NT2/D1 (cell line): ENCODE results near the gene GBX1.

Experiments
- DNase-seq: peaks from one replicate; pipeline ENCODE4 v3.0.0-alpha.2; 2011; ENCODE audit warnings: low read depth, low spot score
- H3K27me3 ChIP-seq: 2 replicates; pipeline ENCODE4 v1.6.0; 2011; ENCODE audit warnings: mild to moderate bottlenecking; ENCODE audit not compliant: insufficient read length, insufficient read depth
- H3K36me3 ChIP-seq: 2 replicates; pipeline ENCODE4 v1.6.1; 2011; ENCODE audit warnings: mild to moderate bottlenecking, low read length, mixed read lengths; ENCODE audit not compliant: insufficient read depth, insufficient read length
- H3K4me1 ChIP-seq: 2 replicates; pipeline ENCODE4 v1.5.1; 2011; ENCODE audit not compliant: insufficient read depth, insufficient read length
- H3K4me3 ChIP-seq: 2 replicates; pipeline ENCODE4 v1.5.1; 2011; ENCODE audit warnings: low read depth; ENCODE audit not compliant: insufficient read length
- H3K9ac ChIP-seq: 2 replicates; pipeline ENCODE4 v1.6.0; 2011; ENCODE audit warnings: low read depth; ENCODE audit not compliant: insufficient read length
- H3K9me3 ChIP-seq: 2 replicates; pipeline ENCODE4 v1.5.1; 2011; ENCODE audit warnings: mild to moderate bottlenecking, low read length; ENCODE audit not compliant: insufficient read depth
- SUZ12 ChIP-seq: IDR thresholded peaks from 2 replicates; pipeline ENCODE4 v1.6.1; 2011; ENCODE audit not compliant: insufficient read length, insufficient read depth; ENCODE audit errors: extremely low read depth
- YY1 ChIP-seq: IDR thresholded peaks from 2 replicates; pipeline ENCODE4 v1.6.1; 2011; ENCODE audit not compliant: insufficient read length, insufficient read depth
- ZNF274 ChIP-seq: IDR thresholded peaks from 2 replicates; pipeline ENCODE4 v1.6.1; 2011; ENCODE audit warnings: mild to moderate bottlenecking, low read depth, low read length

GBX1 gene

GRCh38 chr7:151185762-151186639, 18.5 kb upstream of the GBX1 start:
- Histone ChIP-seq H3K9ac (no peak overlapping the region), H3K4me1 (no peaks in the 10 kb centered on the region), H3K36me3 (no peaks in the 10 kb centered on the region), H3K9me3 (no peaks in the 10 kb centered on the region), H3K4me3 (no peak overlapping the region), H3K27me3 (no peaks in the 10 kb centered on the region)
- TF ChIP-seq SUZ12 = no peak
- no peak for TF ChIP-seq ZNF274
- no peak for TF ChIP-seq YY1
- DNase-seq = no peak

GRCh38 chr7:151181011-151181431, 13.5 kb upstream of the GBX1 start:
- no peak for DNase-seq
- Histone ChIP-seq H3K9ac (no peak overlapping the region), H3K27me3 (peaks cover 4% of the 10 kb centered on the region), H3K4me1 (peaks cover 2% of the 10 kb centered on the region), H3K36me3 (no peaks in the 10 kb centered on the region), H3K9me3 (no peaks in the 10 kb centered on the region), H3K4me3 (no peak overlapping the region)
- TF ChIP-seq SUZ12 (no peak), ZNF274 (no peak), YY1 (no peak)

DNA sequence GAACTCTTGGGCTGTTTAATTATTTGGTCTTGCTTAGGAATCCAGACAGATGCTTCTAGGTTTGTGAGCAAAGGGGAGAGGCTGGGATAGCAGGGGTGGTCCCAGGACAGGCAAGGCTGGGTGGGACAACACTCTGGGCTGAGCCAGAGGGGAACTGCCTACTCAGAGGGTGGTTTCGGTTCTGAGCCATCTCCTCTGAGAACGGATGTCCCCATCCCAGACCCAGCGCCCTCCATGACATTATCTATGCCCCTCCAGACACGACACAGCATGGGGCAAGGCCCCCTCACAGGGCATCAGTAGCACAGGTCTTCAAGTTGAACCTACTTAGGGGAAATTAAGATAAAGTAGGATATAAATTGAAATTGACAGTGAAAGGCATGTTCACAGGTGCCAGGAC, 12.5 kb upstream of the GBX1 start:
- Histone ChIP-seq H3K36me3 (no peaks in the 10 kb centered on the region), H3K9ac (no peak overlapping the region), H3K27me3 (peaks cover 4% of the 10 kb centered on the region), H3K9me3 (peaks cover 4% of the 10 kb centered on the region; the same call in 1 of the 2 replicates), H3K4me3 (no peak overlapping the region), H3K4me1 (peaks cover 4% of the 10 kb centered on the region)
- DNase-seq = no peak
- TF ChIP-seq SUZ12 (no peak), ZNF274 (no peak), YY1 (no peak)

DNA sequence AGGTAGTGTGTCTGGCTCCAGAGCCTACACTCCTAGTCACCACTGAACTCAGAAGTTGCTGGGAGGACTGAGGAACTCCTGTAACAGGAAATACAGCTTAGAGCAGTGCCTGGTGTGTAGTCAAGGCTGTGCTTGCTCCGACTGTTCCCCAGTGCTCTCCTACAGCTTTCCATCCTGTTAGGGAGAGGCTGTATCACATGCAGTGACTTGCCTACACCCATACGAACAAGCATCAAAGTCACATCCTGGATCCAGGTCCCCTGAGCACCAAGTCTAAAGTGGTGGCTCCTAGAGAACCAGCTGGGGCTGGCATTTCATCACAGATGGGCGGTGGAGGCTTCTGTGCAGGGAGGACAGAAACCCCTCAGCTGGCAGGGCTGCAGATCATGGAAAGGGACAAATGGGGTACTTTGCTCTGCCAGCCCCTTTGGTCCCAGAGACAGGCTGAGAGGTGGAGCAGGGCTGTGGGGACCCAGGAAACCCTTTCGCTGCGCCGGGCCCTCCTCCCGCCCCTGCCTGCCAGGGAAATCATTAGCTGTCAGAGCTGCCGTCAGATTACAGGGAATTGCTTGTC, 11.9 kb upstream of the GBX1 start:
- TF ChIP-seq ZNF274 = no peak
- no peak for TF ChIP-seq YY1
- no peak for TF ChIP-seq SUZ12
- DNase-seq = no peak
- Histone ChIP-seq H3K27me3 (peaks cover 4% of the 10 kb centered on the region), H3K9ac (no peak overlapping the region), H3K4me3 (no peak overlapping the region), H3K36me3 (no peaks in the 10 kb centered on the region), H3K4me1 (peaks cover 4% of the 10 kb centered on the region), H3K9me3 (peaks cover 9% of the 10 kb centered on the region; the same call in 1 of the 2 replicates)

GRCh38 chr7:151178831-151179230, 11.3 kb upstream of the GBX1 start:
- no peak for DNase-seq
- no peak for TF ChIP-seq SUZ12
- no peak for TF ChIP-seq YY1
- no peak for TF ChIP-seq ZNF274
- peaks cover 4% of the 10 kb centered on the region for H3K27me3 ChIP-seq

DNA sequence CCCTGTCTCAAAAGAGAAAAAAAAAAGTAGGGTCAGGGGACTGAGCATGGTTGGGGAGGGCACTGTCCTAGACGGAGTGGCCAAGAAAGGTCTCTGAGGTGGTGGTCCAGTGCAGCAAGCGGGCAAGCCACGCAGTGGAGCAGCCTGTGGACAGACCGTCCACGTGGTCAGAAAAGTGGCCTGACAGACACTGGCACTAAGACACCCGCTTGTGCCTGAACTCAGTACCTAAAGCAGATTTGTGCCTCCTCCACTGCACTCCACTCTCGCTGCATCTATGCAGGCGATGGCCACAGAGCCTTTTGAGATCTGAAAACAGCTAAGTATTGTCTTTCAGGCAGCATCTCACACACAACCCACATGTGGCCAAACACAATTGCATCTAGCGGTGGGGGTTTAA, 10.7 kb upstream of the GBX1 start:
- no peak for DNase-seq
- Histone ChIP-seq H3K27me3 (peaks cover 4% of the 10 kb centered on the region), H3K4me3 (no peak overlapping the region), H3K9ac (no peak overlapping the region), H3K9me3 (peaks cover 21% of the 10 kb centered on the region; the same call in 1 of the 2 replicates), H3K4me1 (peaks cover 4% of the 10 kb centered on the region), H3K36me3 (no peaks in the 10 kb centered on the region)
- TF ChIP-seq ZNF274 (no peak), YY1 (no peak), SUZ12 (no peak)

More at GRCh38 chr7:151178831-151179230, 11.3 kb upstream of the GBX1 start:
- peaks cover 15% of the 10 kb centered on the region; the same call in 1 of the 2 replicates for H3K9me3 ChIP-seq
- H3K4me3 ChIP-seq = no peak overlapping the region
- H3K4me1 ChIP-seq = peaks cover 4% of the 10 kb centered on the region
- no peak overlapping the region for H3K9ac ChIP-seq
- H3K36me3 ChIP-seq = no peaks in the 10 kb centered on the region

- H3K36me3 ChIP-seq = no peaks in the 10 kb centered on the region
- peaks cover 4% of the 10 kb centered on the region for H3K4me1 ChIP-seq
- H3K27me3 ChIP-seq = peaks cover 8% of the 10 kb centered on the region
- TF ChIP-seq SUZ12 (no peak), YY1 (no peak), ZNF274 (no peak)
- H3K9me3 ChIP-seq = peaks cover 30% of the 10 kb centered on the region; the same call in 1 of the 2 replicates
- no peak overlapping the region for H3K9ac ChIP-seq
- no peak overlapping the region for H3K4me3 ChIP-seq
- DNase-seq = no peak
Observed at GRCh38 chr7:151177310-151177709, 9.8 kb upstream of the GBX1 start.
